ENCODE measurements around the gene ANO1.
"Not testable (repeated sequence)": the region's sequence is repeated elsewhere in the genome, so short reads cannot be mapped to it uniquely, and the experiment has no call there.

Gene ANO1

DNA sequence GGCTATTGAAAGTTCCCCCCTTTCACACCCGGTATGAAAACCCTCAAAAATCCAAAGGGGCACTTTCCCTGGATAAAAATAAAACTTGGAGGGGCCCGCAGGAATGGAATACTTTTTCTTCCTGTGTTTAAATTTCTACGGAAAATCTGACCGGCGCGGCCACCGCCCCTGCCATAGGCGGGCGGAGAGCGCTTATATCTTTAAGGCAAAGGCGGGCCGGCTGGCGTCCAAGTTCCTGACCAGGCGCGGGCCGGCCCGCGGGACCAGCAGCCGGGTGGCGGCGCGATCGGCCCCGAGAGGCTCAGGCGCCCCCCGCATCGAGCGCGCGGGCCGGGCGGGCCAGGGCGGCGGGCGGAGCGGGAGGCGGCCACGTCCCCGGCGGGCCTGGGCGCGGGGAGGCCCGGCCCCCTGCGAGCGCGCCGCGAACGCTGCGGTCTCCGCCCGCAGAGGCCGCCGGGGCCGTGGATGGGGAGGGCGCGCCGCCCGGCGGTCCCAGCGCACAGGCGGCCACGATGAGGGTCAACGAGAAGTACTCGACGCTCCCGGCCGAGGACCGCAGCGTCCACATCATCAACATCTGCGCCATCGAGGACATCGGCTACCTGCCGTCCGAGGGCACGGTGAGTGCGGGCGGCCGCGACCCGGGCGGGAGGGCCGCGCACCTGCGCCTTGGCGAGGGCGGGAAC is at the start of gene ANO1:
Gene ANO1 (plus strand): TSS at position 223 of the 686 bp plus-strand sequence. CDS start 290 bp downstream, at position 513.
- DNase-seq (ENCODE audit: low read depth in 2 of 2), result no peak

DNA sequence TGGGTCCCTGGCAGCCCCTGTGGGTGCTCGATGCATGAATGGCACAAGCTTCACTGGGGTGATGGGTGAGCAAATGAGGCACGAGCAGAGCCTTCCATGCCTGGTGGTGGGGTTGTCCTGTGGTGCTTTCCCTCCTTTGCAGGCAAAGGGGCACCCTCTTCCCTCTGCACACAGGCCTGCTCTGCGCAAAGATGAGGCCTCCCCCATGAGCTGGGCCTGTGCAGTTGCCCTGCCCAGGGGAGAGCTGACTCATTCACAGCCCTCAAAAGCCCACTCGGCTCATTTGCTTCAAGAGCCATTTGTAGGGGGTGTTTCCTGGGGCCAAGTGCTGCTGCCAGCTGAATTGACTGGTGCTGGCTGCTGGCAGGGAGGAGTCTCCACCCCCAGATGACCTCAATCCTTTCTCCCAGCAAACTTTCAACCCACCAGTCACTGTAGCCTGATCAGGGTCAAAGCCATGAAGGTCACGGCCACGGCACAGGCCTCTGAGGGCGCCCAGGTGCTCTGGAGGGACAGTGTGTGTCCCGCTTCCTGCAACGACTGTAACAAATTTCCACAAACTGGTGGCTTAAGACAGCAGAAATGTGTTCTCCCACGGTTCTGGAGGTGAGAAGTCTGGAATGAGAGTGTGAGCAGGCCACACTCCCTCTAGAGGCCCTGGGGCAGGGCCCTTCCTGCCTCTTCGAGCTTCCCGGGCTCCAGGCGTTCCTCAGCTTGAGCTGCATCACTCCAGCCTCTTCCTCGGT is 48.8 kb upstream of the ANO1 start:
- no peak for DNase-seq (ENCODE audit: low read depth in 2 of 2)

DNA sequence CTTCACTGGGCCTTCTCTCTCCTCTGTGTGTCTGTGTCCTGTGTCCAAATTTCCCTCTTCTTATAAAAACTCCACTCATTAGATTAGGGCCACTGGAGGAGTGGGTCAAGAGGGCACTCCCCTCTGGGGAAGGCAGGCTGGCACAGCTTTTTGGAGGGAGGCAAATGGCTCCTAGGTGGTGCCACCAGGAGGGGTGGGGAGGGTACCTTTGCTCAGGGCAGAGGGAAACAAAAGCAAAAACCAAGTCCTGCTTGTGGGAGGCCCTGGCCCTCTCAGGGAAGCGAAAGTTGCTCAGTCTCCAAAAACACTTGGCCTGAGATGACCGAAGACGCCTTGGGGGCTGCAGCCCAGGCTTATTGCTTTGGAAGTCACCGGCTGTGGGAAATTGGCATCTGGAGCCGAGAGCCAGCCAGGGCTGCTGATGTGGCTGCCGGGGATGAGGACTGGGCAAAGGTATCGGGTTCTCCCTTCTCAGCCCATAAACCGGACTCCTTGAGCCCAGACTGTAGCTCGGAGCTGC is 48.2 kb upstream of the ANO1 start:
- DNase-seq (ENCODE audit: low read depth in 2 of 2), result no peak

DNA sequence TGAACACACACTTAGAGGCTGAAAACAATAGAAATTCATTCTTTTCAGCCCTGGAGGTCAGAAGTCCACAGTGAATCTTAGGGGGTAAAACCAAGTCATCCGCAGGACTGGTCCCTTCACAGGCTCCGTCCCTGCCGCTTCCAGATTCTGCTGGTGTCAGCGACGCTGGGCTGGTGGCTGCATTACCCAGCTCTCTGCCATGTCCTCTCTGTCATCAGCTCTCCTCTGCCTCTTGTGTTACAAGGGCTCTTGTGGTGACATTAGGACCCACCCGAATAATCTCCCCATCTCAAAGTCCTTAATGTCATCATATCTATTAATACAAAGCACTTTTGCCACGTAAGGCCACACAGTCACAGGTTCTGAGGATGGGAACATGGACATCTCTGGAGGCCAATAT is 47.7 kb upstream of the ANO1 start:
- DNase-seq (ENCODE audit: low read depth in 2 of 2), result no peak

DNA sequence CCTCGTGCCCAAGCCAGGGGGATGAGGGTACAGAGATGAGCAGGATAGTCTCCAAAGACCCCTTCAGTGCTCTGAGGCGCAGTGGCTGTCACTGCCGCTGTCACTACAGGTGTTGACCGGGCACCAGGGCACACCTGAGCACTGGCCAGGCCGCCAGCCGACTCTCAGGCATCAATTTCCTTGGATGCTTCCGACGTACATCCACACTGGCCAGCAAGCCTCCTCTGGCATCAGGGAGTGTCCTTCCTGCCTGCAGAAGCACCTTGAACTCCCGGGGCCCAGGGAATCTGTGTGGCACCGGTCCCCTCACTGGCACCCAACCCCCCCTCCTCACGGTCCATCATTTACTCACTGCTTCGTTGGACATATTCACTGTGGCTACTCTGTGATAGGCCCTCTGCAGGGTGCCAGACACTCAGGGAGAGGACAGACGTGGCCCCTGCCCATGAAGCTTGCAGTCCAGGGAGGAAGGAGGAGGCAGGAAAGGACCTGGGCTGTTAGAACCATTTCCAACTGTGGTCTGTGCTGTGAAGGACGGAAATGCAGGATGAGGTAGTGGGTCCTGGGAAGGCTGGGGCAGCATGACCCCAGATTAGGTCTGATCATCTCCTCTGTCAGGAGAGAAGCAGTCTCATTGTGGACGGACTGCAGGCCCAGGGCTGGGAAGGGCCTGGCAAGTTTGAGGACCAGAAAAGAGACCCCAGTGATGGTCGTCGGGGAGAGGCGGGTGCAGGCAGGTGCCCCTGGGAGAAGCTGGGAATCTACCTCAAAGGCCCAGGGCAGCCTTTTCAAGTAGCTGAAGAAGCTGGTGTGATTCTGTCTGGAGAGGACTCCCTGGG is 46.3 kb upstream of the ANO1 start:
- no peak for DNase-seq (ENCODE audit: low read depth in 2 of 2)

DNA sequence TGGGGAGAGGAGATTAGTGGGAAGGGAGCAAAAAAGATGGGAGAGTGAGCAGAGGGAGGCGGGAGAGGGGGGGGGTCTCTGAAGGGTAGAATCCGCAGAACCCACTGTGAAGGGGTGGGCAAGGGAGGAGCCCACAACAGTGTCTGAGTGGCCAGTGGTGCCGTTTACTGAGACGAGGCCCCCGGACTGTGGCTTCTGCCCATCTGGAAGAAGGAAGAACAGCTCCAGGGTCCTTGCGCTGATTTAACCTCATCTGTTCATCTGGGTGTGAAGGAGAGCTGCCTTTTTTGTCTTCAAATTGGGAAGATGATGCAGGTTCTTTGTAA is 45.7 kb upstream of the ANO1 start:
- no peak for DNase-seq (ENCODE audit: low read depth in 2 of 2)

DNA sequence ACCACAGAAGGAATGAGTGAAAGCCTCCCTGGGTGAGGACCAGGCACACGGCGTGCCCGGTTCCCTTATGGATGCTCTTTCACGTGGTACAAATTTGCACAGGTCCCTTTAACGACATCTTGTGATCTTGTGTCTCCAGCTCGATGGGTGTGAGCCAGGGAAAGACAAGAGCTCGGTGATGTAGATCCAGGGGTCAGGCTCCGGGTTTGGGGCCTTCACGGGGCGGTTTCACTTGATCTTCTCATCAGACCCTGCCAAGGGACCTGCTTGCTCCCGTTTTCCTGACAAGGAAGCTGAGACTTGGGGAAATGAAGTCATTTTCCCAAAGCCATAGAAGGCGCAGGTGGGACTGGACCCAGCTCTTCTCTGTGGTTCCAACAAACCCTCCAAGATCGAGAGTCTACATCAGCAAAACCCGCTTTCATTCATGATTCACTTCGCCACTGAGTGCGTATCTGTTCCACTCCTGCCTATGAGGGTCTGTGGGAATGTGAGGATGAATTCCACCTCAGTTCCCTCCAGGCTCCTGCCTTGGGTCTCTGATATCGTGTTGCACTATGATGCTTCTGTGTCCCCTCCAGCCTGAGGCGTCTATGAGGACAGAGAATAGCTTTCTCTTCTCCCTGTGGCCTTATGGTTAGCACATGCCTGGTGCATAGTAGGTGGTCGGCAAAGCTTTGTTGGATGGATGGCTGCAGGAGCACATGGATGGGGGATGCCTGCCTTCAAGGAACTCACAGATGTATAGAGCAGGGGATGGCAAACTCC is 45.0 kb upstream of the ANO1 start:
- no peak for DNase-seq (ENCODE audit: low read depth in 2 of 2)

DNA sequence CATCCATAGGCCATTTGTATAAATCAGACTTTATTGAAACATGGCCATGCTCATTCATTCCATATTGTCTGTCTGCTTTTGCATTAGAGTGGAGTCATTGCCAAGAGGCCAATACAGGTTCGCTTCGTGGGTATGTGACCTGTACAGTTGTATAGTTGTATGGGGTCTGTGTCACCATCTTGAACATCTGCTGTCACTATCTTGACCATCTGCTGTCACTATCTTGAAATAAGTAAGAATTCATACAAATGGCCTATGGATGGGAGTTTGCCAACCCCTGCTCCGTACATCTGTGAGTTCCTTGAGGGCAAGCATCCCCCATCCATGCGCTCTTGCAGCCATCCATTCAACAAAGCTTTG is 44.4 kb upstream of the ANO1 start:
- DNase-seq (ENCODE audit: low read depth in 2 of 2), result no peak

DNA sequence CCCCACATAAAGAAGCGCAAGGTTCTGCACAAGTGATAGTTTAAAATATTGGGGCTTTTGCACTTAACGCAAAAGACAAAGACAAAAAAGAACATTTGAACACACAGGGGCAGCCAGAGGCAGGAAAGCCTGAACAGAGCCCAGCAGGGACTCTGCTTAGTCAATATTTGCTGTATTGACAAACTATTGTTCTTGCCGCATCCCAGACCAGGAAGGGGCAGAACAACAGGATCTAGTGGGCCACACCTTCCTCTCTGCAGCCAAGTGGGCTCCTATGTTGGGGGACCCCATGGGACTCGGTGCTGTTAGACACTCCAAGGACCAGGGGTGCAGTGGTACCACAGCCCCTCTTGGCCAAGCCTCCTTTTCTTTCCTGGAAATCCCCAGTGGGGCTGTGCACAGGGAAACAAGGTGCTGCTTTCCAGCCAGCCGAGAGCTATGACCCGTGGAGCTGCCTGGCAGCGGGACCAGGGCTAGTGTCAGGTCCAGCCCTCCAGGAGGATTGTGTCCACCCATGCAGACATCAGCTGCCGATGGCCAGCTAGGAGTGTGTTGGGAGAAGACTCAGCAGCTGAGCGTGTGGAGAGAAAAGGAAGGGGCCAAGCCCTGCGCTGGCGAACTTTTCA is 43.3 kb upstream of the ANO1 start:
- no peak for DNase-seq (ENCODE audit: low read depth in 2 of 2)

DNA sequence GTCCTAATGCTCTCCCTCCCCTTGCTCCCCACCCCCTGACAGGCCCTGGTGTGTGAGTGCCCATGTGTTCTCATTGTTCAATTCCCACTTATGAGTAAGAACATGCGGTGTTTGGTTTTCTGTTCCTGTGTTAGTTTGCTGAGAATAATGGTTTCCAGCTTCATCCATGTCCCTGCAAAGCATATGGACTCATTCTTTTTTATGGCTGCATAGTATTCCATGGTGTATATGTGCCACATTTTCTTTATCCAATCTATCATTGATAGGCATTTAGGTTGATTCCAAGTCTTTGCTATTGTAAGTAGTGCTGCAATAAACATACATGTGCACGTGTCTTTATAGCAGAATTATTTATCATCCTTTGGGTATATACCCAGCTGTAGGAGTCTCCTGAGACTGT is 42.5 kb upstream of the ANO1 start:
- DNase-seq (ENCODE audit: low read depth in 2 of 2), result not testable (repeated sequence)

DNA sequence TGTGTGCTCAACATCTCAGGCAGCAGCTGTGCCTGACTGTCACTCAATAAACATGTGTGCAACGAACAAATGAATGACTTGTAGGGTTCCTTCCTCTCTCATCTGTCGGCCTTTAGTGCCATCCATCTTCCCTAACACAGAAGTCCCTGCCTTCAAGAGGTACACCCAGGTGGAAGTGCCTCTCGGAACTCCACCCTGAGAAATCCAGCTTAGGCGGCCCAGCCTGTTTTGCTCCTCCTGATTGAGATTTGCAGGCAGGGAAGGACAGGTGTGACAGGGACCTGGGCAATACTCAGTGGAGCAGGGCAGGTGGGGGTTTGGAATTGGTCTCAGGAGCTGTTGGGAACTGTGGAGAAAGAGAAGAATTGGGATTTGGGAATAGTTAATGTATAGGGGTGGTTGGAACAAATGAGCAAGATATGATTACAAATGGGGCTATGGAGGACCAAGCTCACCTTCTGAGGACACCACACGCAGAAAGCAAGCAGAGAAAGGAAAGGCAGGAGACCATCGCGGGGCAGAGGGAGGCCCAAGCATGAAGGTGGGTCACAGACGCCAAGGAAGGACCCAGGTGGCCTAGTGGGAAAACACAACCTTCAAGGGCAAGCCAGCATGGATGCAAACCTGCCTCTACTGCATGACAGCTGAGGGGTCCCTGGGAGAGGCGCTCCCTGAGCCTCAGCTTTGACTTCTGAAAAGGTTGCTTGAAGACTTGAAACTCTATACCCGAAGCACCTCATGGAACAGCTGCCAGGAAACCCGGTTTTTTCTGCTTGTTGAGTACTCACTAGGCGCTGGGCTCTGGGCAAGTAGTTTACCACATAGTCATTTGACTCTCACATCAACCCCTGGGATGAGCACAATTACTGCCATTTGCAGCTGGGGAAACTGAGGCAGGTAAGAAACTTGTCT is 40.9 kb upstream of the ANO1 start:
- no peak for DNase-seq (ENCODE audit: low read depth in 2 of 2)

DNA sequence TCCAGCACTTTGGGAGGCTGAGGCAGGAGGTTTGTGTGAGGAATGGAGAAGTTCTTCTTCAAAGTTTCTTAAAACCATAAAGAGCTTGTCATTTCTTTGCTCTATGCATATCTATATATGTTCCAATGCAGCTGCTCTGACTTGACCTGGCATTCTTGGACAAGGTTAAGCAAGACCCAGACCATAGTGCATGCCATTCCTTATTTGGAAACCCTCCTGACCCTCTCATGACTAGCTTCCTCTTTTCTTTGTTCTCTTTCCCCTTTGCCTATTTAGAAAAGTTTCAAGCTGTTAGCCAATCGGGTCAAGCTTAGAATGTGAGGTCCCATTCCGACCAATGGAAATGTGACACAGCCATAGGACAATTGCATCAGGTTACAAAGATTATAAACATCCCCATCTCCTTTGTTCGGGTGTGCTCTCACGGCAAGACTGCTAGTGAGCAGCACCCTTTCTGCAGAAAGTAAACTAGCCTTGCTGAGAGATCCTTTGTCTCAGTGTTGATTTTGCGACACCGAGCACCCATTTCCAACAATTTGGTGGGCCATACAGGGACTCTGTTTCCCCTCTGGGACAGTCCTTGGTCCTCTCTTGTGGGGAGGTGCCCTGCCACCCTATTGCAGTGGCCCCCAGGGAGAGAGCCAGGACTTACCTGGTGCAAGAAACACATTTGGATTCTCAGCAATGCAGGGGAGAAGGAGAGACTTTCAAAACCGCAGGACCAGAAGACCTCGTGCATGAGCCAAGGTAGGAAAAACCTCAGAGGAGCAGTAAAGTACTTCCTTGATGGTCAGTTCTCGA is 39.9 kb upstream of the ANO1 start:
- no peak for DNase-seq (ENCODE audit: low read depth in 2 of 2)

DNA sequence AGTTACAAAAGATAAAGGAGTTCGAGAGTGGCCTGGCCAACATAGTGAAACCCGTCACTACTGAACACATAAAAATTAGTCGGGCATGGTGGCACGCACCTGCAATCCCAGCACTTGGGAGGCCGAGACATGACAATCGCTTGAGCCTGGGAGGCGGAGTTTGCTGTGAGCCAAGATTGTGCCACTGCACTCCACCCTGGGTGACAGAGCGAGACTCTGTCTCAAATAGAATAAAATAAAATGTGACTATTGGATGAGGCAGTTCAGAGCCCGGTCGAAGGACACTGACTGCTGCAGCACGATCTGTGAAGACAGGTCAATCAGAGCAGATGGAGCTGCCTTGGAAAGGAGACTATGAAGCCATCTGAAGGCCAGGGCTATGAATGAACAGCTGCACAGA is 37.7 kb upstream of the ANO1 start:
- no peak for DNase-seq (ENCODE audit: low read depth in 2 of 2)

DNA sequence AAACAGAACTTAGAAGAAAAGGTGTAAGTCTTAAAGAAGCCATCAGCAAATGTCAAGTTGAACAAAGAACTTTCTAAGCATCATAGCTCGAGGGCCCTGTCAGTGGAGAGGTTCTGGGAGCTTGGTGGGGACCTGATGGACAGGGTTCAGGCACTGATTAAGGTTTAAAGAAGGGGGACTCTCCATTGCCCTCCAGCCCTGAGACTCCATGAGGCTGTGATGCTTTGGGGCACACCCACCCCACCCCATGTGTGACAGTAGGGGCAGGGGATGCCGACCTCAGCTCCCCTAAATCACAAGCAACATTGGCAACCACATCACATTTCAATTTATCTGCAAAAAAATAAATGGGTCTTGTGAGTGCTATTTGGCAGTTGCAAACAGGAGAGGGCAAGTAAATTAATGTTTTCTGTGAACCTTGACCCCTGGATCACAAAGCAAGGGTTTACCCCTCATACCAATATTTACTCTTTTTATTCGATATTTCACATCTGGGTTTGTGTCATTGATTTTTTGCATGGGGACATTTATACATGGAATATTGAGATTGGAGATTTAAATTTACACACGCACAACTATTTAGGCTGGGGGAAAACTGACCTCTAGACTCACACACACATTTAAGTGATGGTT is 37.1 kb upstream of the ANO1 start:
- no peak for DNase-seq (ENCODE audit: low read depth in 2 of 2)

DNA sequence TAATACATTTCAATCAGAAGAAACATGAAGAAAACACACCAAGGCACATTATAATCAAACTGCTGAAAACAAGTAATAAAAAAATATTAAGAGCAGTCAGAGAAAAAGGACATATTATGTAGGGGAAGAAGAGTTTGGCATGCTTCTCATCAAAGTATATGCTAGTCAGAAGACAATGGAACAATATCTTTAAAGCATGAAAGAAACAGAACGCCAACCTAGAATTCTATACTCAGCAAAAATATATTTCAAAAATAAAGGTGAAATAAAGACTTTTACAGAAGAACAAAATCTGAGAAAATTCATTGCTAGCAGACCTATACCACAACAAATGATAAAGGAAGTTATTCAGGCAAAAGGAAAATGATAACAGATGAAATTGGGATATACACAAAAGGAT is 34.6 kb upstream of the ANO1 start:
- no peak for DNase-seq (ENCODE audit: low read depth in 2 of 2)

DNA sequence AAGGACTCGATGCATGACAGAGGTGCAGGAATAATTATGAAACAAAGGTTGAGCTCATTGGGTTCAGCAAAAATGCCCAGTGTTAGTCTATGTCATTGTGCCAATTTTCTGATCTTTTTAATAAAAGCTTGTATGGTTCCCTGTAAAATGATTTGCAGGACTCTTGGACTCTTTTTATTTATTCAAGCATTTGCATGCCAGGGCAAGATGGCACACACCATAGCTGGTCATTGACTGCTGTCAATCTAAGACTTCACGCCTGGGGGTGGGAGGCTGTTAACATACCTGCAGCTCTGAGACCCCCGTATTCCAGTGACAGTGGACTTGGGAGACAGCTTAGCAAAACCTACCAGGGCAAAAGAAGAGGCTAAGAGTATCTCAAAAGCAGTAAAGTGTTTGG is 32.0 kb upstream of the ANO1 start:
- DNase-seq (ENCODE audit: low read depth in 2 of 2), result no peak

DNA sequence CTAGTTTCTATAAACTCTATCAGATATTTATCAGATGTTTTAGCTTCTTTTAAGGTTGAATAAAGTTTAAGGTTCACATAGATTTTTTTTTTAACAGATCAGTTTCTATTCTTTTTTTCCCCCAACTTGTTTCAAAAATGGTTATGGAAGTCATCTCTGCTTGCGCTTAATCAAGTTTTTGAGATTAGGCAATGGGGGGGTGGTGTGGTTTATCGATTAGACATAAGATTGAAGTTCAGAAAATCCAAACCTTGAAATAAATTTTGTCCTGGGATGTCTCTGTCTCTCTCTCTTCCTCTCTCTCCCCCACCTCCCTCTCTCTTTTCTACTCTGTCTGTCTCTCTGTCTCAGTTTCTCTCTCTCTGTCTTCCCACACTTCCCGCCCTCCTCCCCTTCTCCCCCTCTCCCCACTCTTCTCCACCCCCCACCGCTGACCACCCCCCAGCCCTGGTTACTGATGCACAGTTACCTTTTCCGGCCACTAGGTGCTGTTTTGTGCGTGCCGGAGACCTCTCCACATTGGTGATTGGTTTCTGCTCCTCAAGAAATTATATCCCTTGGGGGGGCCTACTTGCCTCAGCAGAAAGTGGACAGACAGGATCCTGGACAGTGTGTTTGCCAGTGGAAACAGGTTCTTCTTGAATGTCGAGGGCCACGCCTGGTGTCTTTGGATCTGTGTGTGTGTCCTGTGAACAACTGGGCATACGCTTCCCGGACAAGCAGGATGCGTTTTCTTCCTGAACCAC is 29.7 kb upstream of the ANO1 start:
- no peak for DNase-seq (ENCODE audit: low read depth in 2 of 2)

DNA sequence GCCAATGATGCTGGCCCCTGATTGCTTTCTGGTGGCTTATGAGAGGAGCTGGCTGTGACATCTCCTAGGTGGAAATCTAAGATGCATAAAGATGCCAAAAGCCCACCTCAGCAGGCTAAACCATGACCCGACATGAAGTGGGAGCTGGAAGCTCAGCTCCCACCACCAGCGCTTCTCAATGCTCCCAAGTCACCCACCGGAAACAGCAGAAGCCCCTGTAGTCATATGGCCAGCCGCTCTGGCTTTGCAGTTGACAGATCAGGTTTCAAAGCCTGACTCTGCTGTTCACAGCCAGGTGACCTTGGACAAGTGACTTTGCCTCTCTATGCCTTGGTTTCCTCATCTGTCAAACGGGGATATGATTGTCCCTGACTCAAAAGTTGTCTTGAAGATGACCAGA is 29.1 kb upstream of the ANO1 start:
- no peak for DNase-seq (ENCODE audit: low read depth in 2 of 2)
